Posterior vena cava (tissue), 2 donors: ENCODE data around the gene EIF3CL. TPM values are rescaled to one million over a fixed set of nuclear protein-coding genes. Genes with fewer than 3 reads are reported as not detected.
A peak's percentile ranks its signal among the peaks of the same experiment; 100 is the strongest.
"Not testable (repeated sequence)": the region's sequence is repeated elsewhere in the genome, so short reads cannot be mapped to it uniquely, and the experiment has no call there.

Experiments
- DNase-seq: peaks from one replicate; pipeline ENCODE4 v3.0.0-alpha.2; 2020; ENCODE audit warnings: low spot score
- intact Hi-C, 2 donors: fragments of 100-400 bp; cut with DNase I; formaldehyde crosslinking; loops; one replicate each; pipeline versions ENCODE4 v1.14.1 to v1.14.2; 2022 to 2023
- microRNA-seq, 2 donors: library from miRNA; unstranded; fragments of <30 nt; microRNA quantifications; one replicate each; pipeline ENCODE4 v1.2.0, GENCODE V29; 2020 to 2021; ENCODE audit warnings: borderline microRNAs expressed in 2 of 2
- total RNA-seq, 2 donors: library from RNA; stranded (reverse); fragmentation: NEBNext Ultra II Directional; extraction: Animal tissue kit (Norgen Biotek cat#: 25700); gene quantifications; one replicate each; pipeline ENCODE4 v1.2.1, GENCODE V29; 2021
- donor health status: DM: yes; HTN: yes; CAD: no.
- donor health status: DM: yes; HTN: yes; CAD: no.

EIF3CL gene
- total RNA-seq, 2 donors from 2014 or later: 42.2 to 70.3 TPM

- DNase-seq: peak; percentile 73
- intact Hi-C loops: not testable (repeated sequence)
Measured at GRCh38 chr16:28367926-28368325, 35.7 kb downstream of the EIF3CL start.

- intact Hi-C loops, DNase-seq: not testable (repeated sequence)
Measured at GRCh38 chr16:28364268-28365173, 39.1 kb downstream of the EIF3CL start.

GRCh38 chr16:28363408-28363807 lies 40.2 kb downstream of the EIF3CL start, which contains the start of gene NPIPB6:
NPIPB6 (minus strand) TSS chr16:28363508; CDS start chr16:28362822, 686 bp downstream.
- DNase-seq, intact Hi-C loops: not testable (repeated sequence)

- peak; percentile 11 for DNase-seq
- intact Hi-C loops: not testable (repeated sequence)
Measured at GRCh38 chr16:28362600-28362999, 41.0 kb downstream of the EIF3CL start.

- DNase-seq, intact Hi-C loops: not testable (repeated sequence)
Measured at GRCh38 chr16:28338230-28338629, 65.4 kb downstream of the EIF3CL start.

- DNase-seq, intact Hi-C loops: not testable (repeated sequence)
Measured at GRCh38 chr16:28336940-28337710, 66.5 kb downstream of the EIF3CL start.

GRCh38 chr16:28335678-28336077 lies 68.0 kb downstream of the EIF3CL start:
- intact Hi-C loops, DNase-seq: not testable (repeated sequence)

- intact Hi-C loops, DNase-seq: not testable (repeated sequence)
Measured at GRCh38 chr16:28332632-28333031, 71.0 kb downstream of the EIF3CL start.

GRCh38 chr16:28330981-28331380 lies 72.7 kb downstream of the EIF3CL start:
- intact Hi-C loops, DNase-seq: not testable (repeated sequence)

GRCh38 chr16:28330232-28330631 lies 73.4 kb downstream of the EIF3CL start:
- DNase-seq: peak; percentile 49
- intact Hi-C loops: not testable (repeated sequence)

Small RNA genes lying within 50 kb of the gene (microRNA-seq; reads per million reads assigned to microRNA genes)
- gene MIR6862-1: 0 reads per million in 2 donors

Other genes with a start within 250 kb of the EIF3CL start
- gene XPO6, start 191.9 kb downstream of the EIF3CL start, total RNA-seq: 10 to 100 TPM; 86.9 to 99.7 TPM
- gene SBK1, start 111.3 kb downstream of the EIF3CL start, total RNA-seq: under 1 TPM; 0.05 to 0.09 TPM
- 1 to 10 TPM; 1.5 to 3.4 TPM for gene NPIPB6, start 40.3 kb downstream of the EIF3CL start, total RNA-seq
- not detected for gene NPIPB7, start 68.5 kb upstream of the EIF3CL start, total RNA-seq
- 10 to 100 TPM; 15.7 to 22.8 TPM for gene CLN3, start 88.2 kb upstream of the EIF3CL start, total RNA-seq
- gene APOBR, start 90.8 kb upstream of the EIF3CL start, total RNA-seq: 1 to 10 TPM; 2.1 to 2.7 TPM
- not detected for gene IL27, start 103.0 kb upstream of the EIF3CL start, total RNA-seq
- 100 to 1,000 TPM in 1 of 2 donors, 10 to 100 TPM in 1; 95.3 to 159 TPM for gene NUPR1, start 135.1 kb upstream of the EIF3CL start, total RNA-seq
- 10 to 100 TPM; 18.3 to 24.3 TPM for gene SGF29, start 150.1 kb upstream of the EIF3CL start, total RNA-seq
- gene SULT1A2, start 193.2 kb upstream of the EIF3CL start, total RNA-seq: 1 to 10 TPM in 1 of 2 donors, under 1 TPM in 1; 0.65 to 1.1 TPM
- 10 to 100 TPM in 1 of 2 donors, 1 to 10 TPM in 1; 8.9 to 16.7 TPM for gene SULT1A1, start 206.2 kb upstream of the EIF3CL start, total RNA-seq
- 1 to 10 TPM in 1 of 2 donors, not detected in 1; 1.2 TPM for gene NPIPB8, start 234.2 kb upstream of the EIF3CL start, total RNA-seq